K562 (cell line): Measurements from ENCODE around the gene IL20. TPM values are rescaled to one million over a fixed set of nuclear protein-coding genes. Genes with fewer than 3 reads are reported as not detected.

Experiments used
- ATAC-seq: fragments of 200-7000 bp; cut with Tn5 transposase; 3 replicates; pipeline ENCODE4 v1.9.1; 2020; ENCODE audit warnings: moderate library complexity
- BruUV-seq: library from RNA; stranded (reverse); fragments of 400-500 nt; replicated peaks from 2 replicates; lab custom pipeline; 2021; lab: Mats Ljungman, UMichigan
- CTCF ChIA-PET: fragments of 300-600 bp; formaldehyde crosslinking; extraction: SDS; loops from one replicate; lab custom pipeline; 2021; ENCODE audit warnings: low intra/inter-chr PET ratio; lab: Yijun Ruan, JAX
- POLR2A ChIA-PET: fragments of 300-600, 350-650 bp; sonication (Branson Sonifier 250); formaldehyde crosslinking; extraction: SDS; loops from one replicate; lab custom pipeline; 2021; ENCODE audit warnings: antibody characterized with exemption, inconsistent platforms; lab: Yijun Ruan, JAX
- DNase-seq, 4 experiments: peaks; one replicate each; pipeline versions ENCODE4 v3.0.0 to v3.0.0-alpha.2; 2011 to 2018; ENCODE audit warnings: low spot score in 3 of 4, mixed read lengths in 3 of 4; ENCODE audit errors: extremely low read depth in 1 of 4
- FAIRE-seq: peaks from 2 replicates; lab custom pipeline; 2011; peaks lifted over from hg19 to GRCh38; lab: Jason Lieb, UNC
- H2AFZ ChIP-seq: 2 replicates; pipeline ENCODE4 v1.6.0; 2011; ENCODE audit warnings: low read depth, low read length, control low read depth, inconsistent platforms
- H3K27ac ChIP-seq: fragments of 200-600 bp; 3 replicates; pipeline ENCODE4 v1.8.0; 2011; ENCODE audit warnings: low read depth, mild to moderate bottlenecking, control low read depth, inconsistent platforms, low read length, moderate library complexity, mixed read lengths; ENCODE audit errors: extremely low read depth
- H3K27me3 ChIP-seq, 2 experiments: fragments of 300-600 bp in 1 of 2; 2 replicates in 1 of 2; 3 replicates in 1 of 2; pipeline versions ENCODE4 v1.6.0 to v1.8.0; 2011; ENCODE audit warnings: inconsistent platforms in 2 of 2, low read length in 2 of 2, mild to moderate bottlenecking in 1 of 2, mixed read lengths in 1 of 2, moderate library complexity in 1 of 2; ENCODE audit not compliant: control insufficient read depth in 2 of 2, insufficient read depth in 2 of 2
- H3K36me3 ChIP-seq: fragments of 300-600 bp; 3 replicates; pipeline ENCODE4 v1.8.0; 2011; ENCODE audit warnings: mild to moderate bottlenecking, low read length, inconsistent platforms; ENCODE audit not compliant: control insufficient read depth, insufficient read depth
- H3K4me1 ChIP-seq, 2 experiments: fragments of 200-600 bp in 1 of 2; replicated peaks in 1 of 2; 2 replicates in 1 of 2; 3 replicates in 1 of 2; pipeline versions ENCODE4 v1.5.1 to v1.8.0; 2011; ENCODE audit warnings: inconsistent platforms in 2 of 2, low read length in 2 of 2, mild to moderate bottlenecking in 1 of 2, mixed read lengths in 1 of 2, moderate library complexity in 1 of 2; ENCODE audit not compliant: control insufficient read depth in 2 of 2, insufficient read depth in 2 of 2
- H3K4me2 ChIP-seq: 2 replicates; pipeline ENCODE4 v1.6.1; 2011; ENCODE audit warnings: low read length, control low read depth, inconsistent platforms, mixed read lengths; ENCODE audit not compliant: insufficient read depth
- H3K4me3 ChIP-seq: fragments of 200-600 bp; sonication (generic), shearing (Covaris generic); 2 replicates; pipeline ENCODE4 v1.5.1; 2016; ENCODE audit warnings: control low read depth, inconsistent platforms
- H3K79me2 ChIP-seq: fragments of 200-600 bp; 3 replicates; pipeline ENCODE4 v1.8.0; 2011; ENCODE audit warnings: low read length, inconsistent platforms; ENCODE audit not compliant: control insufficient read depth, insufficient read depth
- H3K9ac ChIP-seq, 2 experiments: 2 replicates each; pipeline versions ENCODE4 v1.6.0 to v1.6.1; 2011; ENCODE audit warnings: low read depth in 2 of 2, low read length in 2 of 2, control low read depth in 1 of 2, inconsistent platforms in 1 of 2, mild to moderate bottlenecking in 1 of 2, mixed read lengths in 1 of 2; ENCODE audit not compliant: insufficient read depth in 1 of 2
- H3K9me1 ChIP-seq: one replicate; pipeline ENCODE4 v1.6.0; 2011; ENCODE audit warnings: inconsistent platforms, mild to moderate bottlenecking, low read length, moderate library complexity; ENCODE audit not compliant: control insufficient read depth, insufficient read depth
- H3K9me3 ChIP-seq: replicated peaks from 2 replicates; pipeline ENCODE4 v1.5.1; 2011; ENCODE audit warnings: low read depth, low read length, inconsistent platforms; ENCODE audit not compliant: control insufficient read depth, insufficient read depth
- H4K20me1 ChIP-seq: replicated peaks from 2 replicates; pipeline ENCODE4 v1.6.1; 2011; ENCODE audit warnings: low read length, inconsistent platforms, mixed read lengths; ENCODE audit not compliant: control insufficient read depth, insufficient read depth
- BCOR ChIP-seq: fragments of 450-650 bp; IDR thresholded peaks from 2 replicates; pipeline ENCODE4 v1.6.1; 2016
- DMBX1 ChIP-seq: fragments of 250-450 bp; sonication (Bioruptor Pico); IDR thresholded peaks from 2 replicates; pipeline ENCODE4 v1.8.0; 2022; ENCODE audit warnings: inconsistent platforms, mild to moderate bottlenecking, moderate library complexity, borderline replicate concordance
- HDAC1 ChIP-seq, 2 experiments: fragments of 450-650 bp; IDR thresholded peaks; 2 replicates each; pipeline ENCODE4 v1.6.1; 2016 to 2017; ENCODE audit warnings: inconsistent platforms in 1 of 2, mild to moderate bottlenecking in 1 of 2, moderate library complexity in 1 of 2
- NFXL1 ChIP-seq: fragments of 450-650 bp; formaldehyde crosslinking; IDR thresholded peaks from 2 replicates; pipeline ENCODE4 v1.4.0; 2021; ENCODE audit warnings: mild to moderate bottlenecking
- NR2C2 ChIP-seq, 2 experiments: fragments of 200-800 bp in 1 of 2; sonication (Bioruptor generic) in 1 of 2; sonication (generic) in 1 of 2; formaldehyde crosslinking in 1 of 2; IDR thresholded peaks; 2 replicates each; pipeline versions ENCODE4 v1.6.1 to v1.8.0; 2016 to 2022; ENCODE audit warnings: mild to moderate bottlenecking in 1 of 2, missing compliant biosample characterization in 1 of 2, missing genetic modification characterization in 1 of 2, missing genetic modification reagents in 1 of 2
- PHF20 ChIP-seq: fragments of 450-650 bp; IDR thresholded peaks from 2 replicates; pipeline ENCODE4 v1.6.1; 2018; ENCODE audit not compliant: partially characterized antibody
- RB1 ChIP-seq: fragments of 450-650 bp; IDR thresholded peaks from 2 replicates; pipeline ENCODE4 v1.6.1; 2017; ENCODE audit warnings: low read depth, mild to moderate bottlenecking
- REST ChIP-seq, 2 experiments: fragments of 450-650 bp; formaldehyde crosslinking in 1 of 2; IDR thresholded peaks; 2 replicates each; pipeline versions ENCODE4 v1.4.0 to v1.6.1; 2014 to 2020; ENCODE audit warnings: mild to moderate bottlenecking in 2 of 2, borderline replicate concordance in 1 of 2, low read depth in 1 of 2
- SRSF1 ChIP-seq: fragments of 200-400 bp; formaldehyde crosslinking; IDR thresholded peaks from 2 replicates; pipeline ENCODE4 v1.6.1; 2017; ENCODE audit warnings: mild to moderate bottlenecking, low read depth, low read length, moderate library complexity
- TARDBP ChIP-seq: fragments of 450-650 bp; IDR thresholded peaks from 2 replicates; pipeline ENCODE4 v1.6.1; 2016
- ZNF143 ChIP-seq: sonication (generic); formaldehyde crosslinking; IDR thresholded peaks from 2 replicates; pipeline ENCODE4 v1.9.0; 2022; ENCODE audit warnings: mild to moderate bottlenecking, missing genetic modification reagents
- ZNF785 ChIP-seq: fragments of 250-450 bp; sonication (Bioruptor Pico); IDR thresholded peaks from 2 replicates; pipeline ENCODE4 v1.4.0; 2020; ENCODE audit warnings: mild to moderate bottlenecking
- WGBS: fragments of 100-300 bp; shearing (Covaris generic); methylation state at CpG from one replicate; pipeline ENCODE4 v1.1.6; 2016; ENCODE audit warnings: low coverage, mixed read lengths; ENCODE audit not compliant: insufficient coverage; ENCODE audit errors: missing lambda C conversion rate; 5-methylcytosine and 5-hydroxymethylcytosine counted together
- in situ Hi-C: fragments of 300-500 bp; cut with MboI; formaldehyde crosslinking; loops from 4 replicates; pipeline ENCODE4 v1.15.0; 2018; ENCODE audit warnings: inconsistent platforms, mixed read lengths
- intact Hi-C: fragments of 100-400 bp; cut with micrococcal nuclease; formaldehyde crosslinking; loops from 2 replicates; pipeline ENCODE4 v1.14.2; 2022
- polyA plus RNA-seq, 8 experiments: library from polyadenylated mRNA; depleted of rRNA in 4 of 8; stranded (reverse) in 5 of 8; unstranded in 3 of 8; fragments of >200 nt; fragmentation: Nextera tagmentation in 2 of 8; fragmentation: Illumina TruSeq in 1 of 8; extraction: Ambion mirVana in 2 of 8; extraction: Trizol in 1 of 8; gene quantifications; 2 replicates each; pipeline versions ENCODE4 v1.2.1 to v1.2.3, GENCODE V29; 2011 to 2014; ENCODE audit warnings: inconsistent platforms in 1 of 8, missing spikeins in 1 of 8
- total RNA-seq, 7 experiments: library from RNA; depleted of rRNA in 6 of 7; stranded (reverse); fragments of >200 nt in 6 of 7; fragmentation: Illumina TruSeq in 2 of 7; extraction: Trizol in 2 of 7; gene quantifications; 2 replicates each; pipeline versions ENCODE4 v1.2.1 to v1.2.3, GENCODE V29; 2011 to 2021; ENCODE audit warnings: low replicate concordance in 1 of 7
- TF ChIP-seq, protein P1 (sequence below): fragments of 450-650 bp; IDR thresholded peaks from 2 replicates; pipeline ENCODE4 v1.6.1; 2018; ENCODE audit warnings: mild to moderate bottlenecking, low read depth; ENCODE audit not compliant: partially characterized antibody

IL20 gene
- total and polyA plus RNA-seq, 9 of the 15 experiments (the other 6 are each of a cell fraction or from before 2014, with no cell fraction given): not detected

- no peaks in the 10 kb centered on the region for H3K9me1 ChIP-seq
- no TSS peak for BruUV-seq
- H3K27ac ChIP-seq: no peak overlapping the region
- ChIA-PET POLR2A (interaction anchor here (0.5 to 1.8 kb wide), 3 partner anchors 8 to 378 kb away, joined by 3 to 4 read pairs (median 3); no protein-coding TSS in a partner anchor), CTCF (no interaction called here)
- H4K20me1 ChIP-seq: no peaks in the 10 kb centered on the region; the same call in none of the 2 replicates
- in situ Hi-C loops: no loop called here
- H3K4me1 ChIP-seq: no peaks in the 10 kb centered on the region; a peak in 2 of 5 replicates
- no peaks in the 10 kb centered on the region for H3K9me3 ChIP-seq
- no peak overlapping the region for H3K9ac ChIP-seq
- whole genome bisulfite sequencing: 2% methylated on average over 2 of the region's 2 CpGs
- H3K27me3 ChIP-seq: peaks cover 52 to 53% of the 10 kb centered on the region in 2 experiments
- intact Hi-C loops: no loop called here
- no peak overlapping the region for H3K4me3 ChIP-seq
- no peak for FAIRE-seq
- H3K79me2 ChIP-seq: no peaks in the 10 kb centered on the region
- no peak for ATAC-seq
- DNase-seq: no peak
- H3K4me2 ChIP-seq: no peak overlapping the region
- no peak overlapping the region for H2AFZ ChIP-seq
- no peak for TF ChIP-seq NR2C2 (CRISPR knock-in tag; IDR thresholded peaks at IDR 0.05)
- TF ChIP-seq NR2C2 (tag; IDR thresholded peaks at IDR 0.05): no peak
- TF ChIP-seq DMBX1 (CRISPR knock-in tag): no peak
- TF ChIP-seq RB1: no peak
- no peak for TF ChIP-seq SRSF1
- no peak for TF ChIP-seq HDAC1 (IDR thresholded peaks at IDR 0.05)
- no peak for TF ChIP-seq TARDBP
- TF ChIP-seq, protein P1, sequence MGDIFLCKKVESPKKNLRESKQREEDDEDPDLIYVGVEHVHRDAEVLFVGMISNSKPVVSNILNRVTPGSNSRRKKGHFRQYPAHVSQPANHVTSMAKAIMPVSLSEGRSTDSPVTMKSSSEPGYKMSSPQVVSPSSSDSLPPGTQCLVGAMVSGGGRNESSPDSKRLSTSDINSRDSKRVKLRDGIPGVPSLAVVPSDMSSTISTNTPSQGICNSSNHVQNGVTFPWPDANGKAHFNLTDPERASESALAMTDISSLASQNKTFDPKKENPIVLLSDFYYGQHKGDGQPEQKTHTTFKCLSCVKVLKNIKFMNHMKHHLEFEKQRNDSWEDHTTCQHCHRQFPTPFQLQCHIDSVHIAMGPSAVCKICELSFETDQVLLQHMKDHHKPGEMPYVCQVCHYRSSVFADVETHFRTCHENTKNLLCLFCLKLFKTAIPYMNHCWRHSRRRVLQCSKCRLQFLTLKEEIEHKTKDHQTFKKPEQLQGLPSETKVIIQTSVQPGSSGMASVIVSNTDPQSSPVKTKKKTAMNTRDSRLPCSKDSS: no peak
- no peak for TF ChIP-seq REST (IDR thresholded peaks at IDR 0.05; ENCODE audit: borderline replicate concordance)
- no peak for TF ChIP-seq REST (CRISPR knock-in tag; IDR thresholded peaks at IDR 0.05; ENCODE audit: low read depth)
- TF ChIP-seq BCOR: no peak
- no peak for TF ChIP-seq PHF20
- TF ChIP-seq ZNF143 (CRISPR knock-in tag): no peak
- TF ChIP-seq ZNF785: no peak
- no peak for TF ChIP-seq NFXL1 (CRISPR knock-in tag)
- TF ChIP-seq, all 486 proteins: peak for 0
- H3K36me3 ChIP-seq: no peaks in the 10 kb centered on the region
These were observed 35.5 kb upstream of the IL20 start for GRCh38 chr1:206829875-206830274.
